Thoracic aorta (tissue), 2 donors: ENCODE data around the gene PRM2. TPM values are rescaled to one million over a fixed set of nuclear protein-coding genes. Genes with fewer than 3 reads are reported as not detected.

Source experiments
- ATAC-seq: fragments of 150-250 bp; one replicate; pipeline ENCODE4 v1.8.0; 2017; ENCODE audit warnings: low read depth; ENCODE audit not compliant: insufficient number of reproducible peaks, low FRiP score
- DNase-seq: peaks from one replicate; pipeline ENCODE4 v3.0.0-alpha.2; 2020; ENCODE audit warnings: low spot score
- H3K27ac ChIP-seq, 2 donors: fragments of 200-600 bp; sonication (generic); 1 replicate in 1 of 2; 2 replicates in 1 of 2; pipeline ENCODE4 v1.5.1; 2016; ENCODE audit warnings: mild to moderate bottlenecking in 2 of 2, moderate library complexity in 2 of 2
- H3K27me3 ChIP-seq: fragments of 200-600 bp; sonication (generic); replicated peaks from 2 replicates; pipeline ENCODE4 v1.6.0; 2016; ENCODE audit warnings: mild to moderate bottlenecking; ENCODE audit not compliant: insufficient read depth
- H3K36me3 ChIP-seq: fragments of 200-600 bp; sonication (generic); one replicate; pipeline ENCODE4 v1.5.1; 2016
- H3K4me1 ChIP-seq, 2 donors: fragments of 200-600 bp; sonication (generic); 1 replicate in 1 of 2; 2 replicates in 1 of 2; pipeline versions ENCODE4 v1.5.1 to v1.6.0; 2016; ENCODE audit warnings: low read depth in 2 of 2, mild to moderate bottlenecking in 1 of 2; ENCODE audit not compliant: control insufficient read depth in 1 of 2
- H3K4me3 ChIP-seq: fragments of 200-600 bp; sonication (generic); 2 replicates; pipeline ENCODE4 v1.5.1; 2016; ENCODE audit warnings: mild to moderate bottlenecking
- H3K9me3 ChIP-seq: fragments of 200-600 bp; sonication (generic); 2 replicates; pipeline ENCODE4 v1.5.1; 2016
- total RNA-seq, 2 donors: library from RNA; depleted of rRNA; stranded (reverse); fragments of >200 nt; gene quantifications; one replicate each; pipeline versions ENCODE4 v1.1.0 to v1.2.3, GENCODE V29; 2016
- TF ChIP-seq, protein P1 (sequence below): fragments of 200-600 bp; sonication (generic); IDR thresholded peaks from one replicate; pipeline ENCODE4 v1.5.1; 2019; ENCODE audit warnings: antibody characterized with exemption

The PRM2 gene
- total RNA-seq, 2 donors from 2014 or later: not detected

GRCh38 chr16:11248133-11248532, 28.1 kb downstream of the PRM2 start:
- ATAC-seq (no peak), DNase-seq (no peak)
- peaks cover 0 to 6% of the 10 kb centered on the region in 2 donors for H3K4me1 ChIP-seq
- H3K9me3 ChIP-seq: no peaks in the 10 kb centered on the region
- H3K27me3 ChIP-seq: no peaks in the 10 kb centered on the region
- H3K27ac ChIP-seq: no peak overlapping the region
- H3K4me3 ChIP-seq: no peak overlapping the region
- TF ChIP-seq, protein P1, sequence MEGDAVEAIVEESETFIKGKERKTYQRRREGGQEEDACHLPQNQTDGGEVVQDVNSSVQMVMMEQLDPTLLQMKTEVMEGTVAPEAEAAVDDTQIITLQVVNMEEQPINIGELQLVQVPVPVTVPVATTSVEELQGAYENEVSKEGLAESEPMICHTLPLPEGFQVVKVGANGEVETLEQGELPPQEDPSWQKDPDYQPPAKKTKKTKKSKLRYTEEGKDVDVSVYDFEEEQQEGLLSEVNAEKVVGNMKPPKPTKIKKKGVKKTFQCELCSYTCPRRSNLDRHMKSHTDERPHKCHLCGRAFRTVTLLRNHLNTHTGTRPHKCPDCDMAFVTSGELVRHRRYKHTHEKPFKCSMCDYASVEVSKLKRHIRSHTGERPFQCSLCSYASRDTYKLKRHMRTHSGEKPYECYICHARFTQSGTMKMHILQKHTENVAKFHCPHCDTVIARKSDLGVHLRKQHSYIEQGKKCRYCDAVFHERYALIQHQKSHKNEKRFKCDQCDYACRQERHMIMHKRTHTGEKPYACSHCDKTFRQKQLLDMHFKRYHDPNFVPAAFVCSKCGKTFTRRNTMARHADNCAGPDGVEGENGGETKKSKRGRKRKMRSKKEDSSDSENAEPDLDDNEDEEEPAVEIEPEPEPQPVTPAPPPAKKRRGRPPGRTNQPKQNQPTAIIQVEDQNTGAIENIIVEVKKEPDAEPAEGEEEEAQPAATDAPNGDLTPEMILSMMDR: no peak
- no peaks in the 10 kb centered on the region for H3K36me3 ChIP-seq

GRCh38 chr16:11245988-11246387, 30.3 kb downstream of the PRM2 start:
- Histone ChIP-seq H3K27ac (no peak overlapping the region), H3K9me3 (no peaks in the 10 kb centered on the region), H3K4me3 (no peak overlapping the region), H3K27me3 (no peaks in the 10 kb centered on the region), H3K36me3 (no peaks in the 10 kb centered on the region), H3K4me1 (peaks cover 0 to 3% of the 10 kb centered on the region in 2 donors)
- DNase-seq (no peak), ATAC-seq (no peak)
- TF ChIP-seq, protein P1: no peak

- TF ChIP-seq, protein P1: no peak
- Histone ChIP-seq H3K9me3 (no peaks in the 10 kb centered on the region), H3K4me3 (no peak overlapping the region), H3K27me3 (no peaks in the 10 kb centered on the region), H3K27ac (no peak overlapping the region), H3K36me3 (no peaks in the 10 kb centered on the region), H3K4me1 (peaks cover 0 to 10% of the 10 kb centered on the region in 2 donors)
- DNase-seq (no peak), ATAC-seq (no peak)
These were observed 31.0 kb downstream of the PRM2 start for GRCh38 chr16:11245222-11245737.

GRCh38 chr16:11242658-11243057, 33.6 kb downstream of the PRM2 start:
- no peaks in the 10 kb centered on the region for H3K9me3 ChIP-seq
- H3K4me1 ChIP-seq: peaks cover 0 to 12% of the 10 kb centered on the region in 2 donors
- H3K27ac ChIP-seq: no peak overlapping the region
- no peak overlapping the region for H3K4me3 ChIP-seq
- DNase-seq (no peak), ATAC-seq (no peak)
- H3K27me3 ChIP-seq: no peaks in the 10 kb centered on the region
- TF ChIP-seq, protein P1: no peak
- no peaks in the 10 kb centered on the region for H3K36me3 ChIP-seq

DNA sequence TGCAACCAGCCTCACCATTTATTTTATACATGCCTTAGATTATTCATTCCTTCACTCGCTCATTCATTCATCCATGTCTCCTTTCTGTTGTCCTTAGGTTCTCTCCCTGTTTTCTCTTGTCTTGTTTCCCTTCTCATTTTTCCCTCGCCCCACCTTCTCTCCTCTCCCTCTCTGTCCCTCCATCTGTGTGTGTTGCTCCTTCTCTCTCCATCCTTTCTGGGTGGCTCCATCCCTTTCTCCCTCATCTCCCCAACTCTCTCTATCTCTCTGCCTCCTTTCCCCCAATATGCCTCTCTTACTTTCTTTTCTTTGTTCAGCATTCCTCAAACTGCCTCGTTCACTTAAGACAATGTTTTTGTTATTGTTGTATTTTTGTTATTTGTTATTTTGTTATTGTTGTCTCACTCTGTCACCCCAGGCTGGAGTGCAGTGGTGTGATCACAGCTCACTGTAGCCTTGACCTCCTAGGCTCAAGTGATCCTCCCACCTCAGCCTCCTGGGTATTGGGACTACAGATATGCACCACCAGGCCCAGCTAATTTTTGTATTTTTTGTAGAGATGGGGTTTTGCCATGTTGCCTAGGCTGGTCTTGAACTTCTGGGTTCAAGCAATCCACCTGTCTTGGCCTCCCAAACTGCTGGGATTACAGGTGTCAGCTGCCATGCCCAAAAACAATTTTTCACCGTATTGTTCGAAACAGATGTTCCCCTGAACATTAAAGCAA, 34.6 kb downstream of the PRM2 start:
- no peak overlapping the region for H3K27ac ChIP-seq
- H3K4me3 ChIP-seq: no peak overlapping the region
- ATAC-seq (no peak), DNase-seq (no peak)
- no peaks in the 10 kb centered on the region for H3K36me3 ChIP-seq
- H3K9me3 ChIP-seq: no peaks in the 10 kb centered on the region
- H3K4me1 ChIP-seq: peaks cover 0 to 12% of the 10 kb centered on the region in 2 donors
- H3K27me3 ChIP-seq: no peaks in the 10 kb centered on the region
- TF ChIP-seq, protein P1: no peak
